Epithelial cell of prostate (primary cell): ENCODE measurements around the gene MTMR10.

ENCODE experiments used
- DNase-seq: peaks from one replicate; pipeline ENCODE4 v3.0.0-alpha.2; 2011; ENCODE audit warnings: low read depth, low spot score
- H3K27ac ChIP-seq: fragments of 450-650 bp; 2 replicates; pipeline ENCODE4 v1.5.1; 2017; ENCODE audit warnings: mild to moderate bottlenecking

The MTMR10 gene

GRCh38 chr15:31016446-31016915 is 25.1 kb upstream of the MTMR10 start:
- H3K27ac ChIP-seq: no peak overlapping the region

GRCh38 chr15:31014608-31014925 is 23.1 kb upstream of the MTMR10 start:
- no peak overlapping the region for H3K27ac ChIP-seq
- no peak for DNase-seq

More at GRCh38 chr15:31016446-31016915, 25.1 kb upstream of the MTMR10 start:
- peak; percentile 52 for DNase-seq

GRCh38 chr15:31013863-31014607 is 22.6 kb upstream of the MTMR10 start:
- H3K27ac ChIP-seq: no peak overlapping the region
- no peak for DNase-seq

GRCh38 chr15:31012455-31012854 is 21.0 kb upstream of the MTMR10 start:
- no peak for DNase-seq

GRCh38 chr15:31010036-31010435 is 18.6 kb upstream of the MTMR10 start:
- no peak for DNase-seq
- no peak overlapping the region for H3K27ac ChIP-seq

More at GRCh38 chr15:31012455-31012854, 21.0 kb upstream of the MTMR10 start:
- H3K27ac ChIP-seq: no peak overlapping the region

GRCh38 chr15:31005660-31006059 is 14.2 kb upstream of the MTMR10 start:
- no peak for DNase-seq
- no peak overlapping the region for H3K27ac ChIP-seq

GRCh38 chr15:31004220-31004733 is 12.8 kb upstream of the MTMR10 start:
- H3K27ac ChIP-seq: no peak overlapping the region
- no peak for DNase-seq

GRCh38 chr15:31001702-31002101 is 10.3 kb upstream of the MTMR10 start:
- no peak for DNase-seq
- peak overlapping the region; percentile 62 for H3K27ac ChIP-seq

- no peak for DNase-seq
- H3K27ac ChIP-seq: no peak overlapping the region
These were observed 8.3 kb upstream of the MTMR10 start for GRCh38 chr15:30999729-31000128.

GRCh38 chr15:30997270-30997669 is 5.8 kb upstream of the MTMR10 start:
- DNase-seq: no peak
- H3K27ac ChIP-seq: no peak overlapping the region

- no peak for DNase-seq
- peak overlapping the region; percentile 85 for H3K27ac ChIP-seq
These were observed 929 bp upstream of the MTMR10 start for GRCh38 chr15:30992249-30992864.

- peak overlapping the region; percentile 85 for H3K27ac ChIP-seq
- DNase-seq: no peak
These were observed 778 bp downstream of the MTMR10 start for GRCh38 chr15:30990446-30991254.

- H3K27ac ChIP-seq: peak overlapping the region; percentile 85
- no peak for DNase-seq
These were observed 1.4 kb downstream of the MTMR10 start for GRCh38 chr15:30990036-30990435.

- DNase-seq: no peak
- H3K27ac ChIP-seq: no peak overlapping the region
These were observed 6.3 kb downstream of the MTMR10 start for GRCh38 chr15:30985081-30985531.

GRCh38 chr15:30984542-30984941 is 6.9 kb downstream of the MTMR10 start:
- no peak for DNase-seq
- H3K27ac ChIP-seq: no peak overlapping the region

GRCh38 chr15:30984118-30984517 is 7.3 kb downstream of the MTMR10 start:
- no peak overlapping the region for H3K27ac ChIP-seq
- DNase-seq: no peak

- no peak overlapping the region for H3K27ac ChIP-seq
- no peak for DNase-seq
These were observed 12.0 kb downstream of the MTMR10 start for GRCh38 chr15:30979457-30979856.

- no peak overlapping the region for H3K27ac ChIP-seq
- DNase-seq: no peak
These were observed 13.1 kb downstream of the MTMR10 start for GRCh38 chr15:30978328-30978727.

GRCh38 chr15:30974112-30974511 is 17.3 kb downstream of the MTMR10 start:
- no peak overlapping the region for H3K27ac ChIP-seq
- DNase-seq: no peak

GRCh38 chr15:30973379-30973778 is 18.0 kb downstream of the MTMR10 start:
- no peak overlapping the region for H3K27ac ChIP-seq
- DNase-seq: no peak

- DNase-seq: no peak
- no peak overlapping the region for H3K27ac ChIP-seq
These were observed 21.7 kb downstream of the MTMR10 start for GRCh38 chr15:30969724-30970123.
